ENCODE results near the gene IBA57.

Gene IBA57

GRCh38 chr1:228228601-228229074 lies 63.0 kb downstream of the IBA57 start:
- DNase-seq: no peak

GRCh38 chr1:228231189-228231588 lies 65.6 kb downstream of the IBA57 start:
- no peak for DNase-seq

Measured in activated CD4-positive, alpha-beta T cell treated with anti-CD3 and anti-CD28 coated beads, Interleukin-2, amount 50 U/mL, for 16 hours (primary cell).